OCI-LY7 (cell line): ENCODE results near the gene TPP1. TPM values are rescaled to one million over a fixed set of nuclear protein-coding genes. Genes with fewer than 3 reads are reported as not detected.

ENCODE experiments used
- BruUV-seq: library from RNA; stranded (reverse); fragments of 400-500 nt; replicated peaks from 2 replicates; lab custom pipeline; 2021; lab: Mats Ljungman, UMichigan
- CTCF ChIA-PET: fragments of 300-600 bp; sonication (Branson Sonifier 250); formaldehyde crosslinking; loops from one replicate; lab custom pipeline; 2022; ENCODE audit warnings: antibody characterized with exemption; ENCODE audit not compliant: unreplicated experiment; lab: Charles Lee
- POLR2A ChIA-PET: fragments of 300-600 bp; sonication (Branson Sonifier 250); formaldehyde crosslinking; loops from one replicate; lab custom pipeline; 2022; ENCODE audit warnings: antibody characterized with exemption; lab: Charles Lee
- DNase-seq: peaks from one replicate; pipeline ENCODE4 v3.0.0-alpha.2; 2015; ENCODE audit warnings: low spot score
- H2AFZ ChIP-seq: fragments of 200-600 bp; sonication (generic), shearing (Covaris generic); 2 replicates; pipeline ENCODE4 v1.6.1; 2014; ENCODE audit warnings: mild to moderate bottlenecking, antibody characterized with exemption, low read length, moderate library complexity
- H3K27ac ChIP-seq: fragments of 200-600 bp; sonication (generic); 2 replicates; pipeline ENCODE4 v1.5.1; 2014; ENCODE audit warnings: mixed run types, low read depth, mild to moderate bottlenecking, moderate library complexity, low read length, inconsistent platforms; ENCODE audit not compliant: poor library complexity, severe bottlenecking
- H3K36me3 ChIP-seq: fragments of 200-600 bp; sonication (generic); 2 replicates; pipeline ENCODE4 v1.6.1; 2014; ENCODE audit warnings: mild to moderate bottlenecking, antibody characterized with exemption, low read length, moderate library complexity, mixed read lengths; ENCODE audit not compliant: insufficient read depth
- H3K4me1 ChIP-seq: fragments of 200-600 bp; sonication (generic); 2 replicates; pipeline ENCODE4 v1.5.1; 2014; ENCODE audit warnings: mild to moderate bottlenecking, low read length; ENCODE audit not compliant: insufficient read depth, poor library complexity, severe bottlenecking
- H3K4me2 ChIP-seq: fragments of 200-600 bp; sonication (generic); 2 replicates; pipeline ENCODE4 v1.6.1; 2014; ENCODE audit warnings: mild to moderate bottlenecking, low read length
- H3K4me3 ChIP-seq: fragments of 200-600 bp; sonication (generic); 2 replicates; pipeline ENCODE4 v1.5.1; 2014; ENCODE audit warnings: mild to moderate bottlenecking, low read depth, low read length; ENCODE audit not compliant: poor library complexity, severe bottlenecking
- H3K79me2 ChIP-seq: fragments of 200-600 bp; sonication (generic); 2 replicates; pipeline ENCODE4 v1.6.1; 2016; ENCODE audit warnings: low read depth, mild to moderate bottlenecking, low read length, moderate library complexity, mixed read lengths; ENCODE audit not compliant: insufficient read depth
- H3K9me2 ChIP-seq: fragments of 200-600 bp; sonication (generic); 2 replicates; pipeline ENCODE4 v1.6.1; 2016; ENCODE audit warnings: mild to moderate bottlenecking, low read length, mixed read lengths; ENCODE audit not compliant: insufficient read depth
- H3K9me3 ChIP-seq: fragments of 200-600 bp; sonication (generic); 2 replicates; pipeline ENCODE4 v1.6.1; 2014; ENCODE audit warnings: mild to moderate bottlenecking, mixed run types, low read length, mixed read lengths
- H4K20me1 ChIP-seq: fragments of 200-600 bp; sonication (generic); 2 replicates; pipeline ENCODE4 v1.6.1; 2014; ENCODE audit warnings: mild to moderate bottlenecking, antibody characterized with exemption, low read length, moderate library complexity, mixed read lengths; ENCODE audit not compliant: insufficient read depth
- EZH2phosphoT487 ChIP-seq: fragments of 200-600 bp; sonication (generic); IDR thresholded peaks from 2 replicates; pipeline ENCODE4 v1.6.1; 2018; ENCODE audit warnings: low read depth, borderline replicate concordance, mild to moderate bottlenecking, mixed run types, antibody characterized with exemption, low read length, moderate library complexity, mixed read lengths
- intact Hi-C: fragments of 100-400 bp; cut with micrococcal nuclease; formaldehyde crosslinking; loops from one replicate; pipeline ENCODE4 v1.10.0; 2022; ENCODE audit not compliant: unreplicated experiment
- total RNA-seq, 2 experiments: library from RNA; depleted of rRNA in 1 of 2; stranded (reverse); fragments of >200 nt in 1 of 2; shearing (Covaris generic) in 1 of 2; gene quantifications; 2 replicates each; pipeline ENCODE4 v1.2.3, GENCODE V29; 2014 to 2022
- TF ChIP-seq, protein P1 (sequence below): fragments of 200-600 bp; sonication (generic); conservative IDR thresholded peaks from 2 replicates; pipeline ENCODE4 v1.5.1; 2014; ENCODE audit warnings: mild to moderate bottlenecking, antibody characterized with exemption, low read length, moderate library complexity, mixed read lengths

The TPP1 gene
- total RNA-seq, 2 experiments from 2014 or later: 16.6 to 41.1 TPM

GRCh38 chr11:6654281-6655019, 35.2 kb upstream of the TPP1 start:
- no peaks in the 10 kb centered on the region for H3K4me1 ChIP-seq
- ChIA-PET POLR2A (interaction anchor here (0.6 kb wide), 1 partner anchor 48 kb away, joined by 3 read pairs; no protein-coding TSS in a partner anchor), CTCF (no interaction called here)
- no peak overlapping the region for H2AFZ ChIP-seq
- no peaks in the 10 kb centered on the region for H4K20me1 ChIP-seq
- no peaks in the 10 kb centered on the region for H3K9me2 ChIP-seq
- H3K79me2 ChIP-seq: no peaks in the 10 kb centered on the region
- no peaks in the 10 kb centered on the region for H3K9me3 ChIP-seq
- H3K4me3 ChIP-seq: no peak overlapping the region
- DNase-seq: no peak
- TF ChIP-seq, protein P1, sequence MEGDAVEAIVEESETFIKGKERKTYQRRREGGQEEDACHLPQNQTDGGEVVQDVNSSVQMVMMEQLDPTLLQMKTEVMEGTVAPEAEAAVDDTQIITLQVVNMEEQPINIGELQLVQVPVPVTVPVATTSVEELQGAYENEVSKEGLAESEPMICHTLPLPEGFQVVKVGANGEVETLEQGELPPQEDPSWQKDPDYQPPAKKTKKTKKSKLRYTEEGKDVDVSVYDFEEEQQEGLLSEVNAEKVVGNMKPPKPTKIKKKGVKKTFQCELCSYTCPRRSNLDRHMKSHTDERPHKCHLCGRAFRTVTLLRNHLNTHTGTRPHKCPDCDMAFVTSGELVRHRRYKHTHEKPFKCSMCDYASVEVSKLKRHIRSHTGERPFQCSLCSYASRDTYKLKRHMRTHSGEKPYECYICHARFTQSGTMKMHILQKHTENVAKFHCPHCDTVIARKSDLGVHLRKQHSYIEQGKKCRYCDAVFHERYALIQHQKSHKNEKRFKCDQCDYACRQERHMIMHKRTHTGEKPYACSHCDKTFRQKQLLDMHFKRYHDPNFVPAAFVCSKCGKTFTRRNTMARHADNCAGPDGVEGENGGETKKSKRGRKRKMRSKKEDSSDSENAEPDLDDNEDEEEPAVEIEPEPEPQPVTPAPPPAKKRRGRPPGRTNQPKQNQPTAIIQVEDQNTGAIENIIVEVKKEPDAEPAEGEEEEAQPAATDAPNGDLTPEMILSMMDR: no peak
- TF ChIP-seq EZH2phosphoT487: no peak
- no TSS peak for BruUV-seq
- no peaks in the 10 kb centered on the region for H3K36me3 ChIP-seq
- H3K4me2 ChIP-seq: no peak overlapping the region
- no peak overlapping the region for H3K27ac ChIP-seq
- intact Hi-C loops: no loop called here

- POLR2A ChIA-PET: interaction anchor here (0.6 to 0.8 kb wide), 2 partner anchors 9 to 47 kb away, joined by 3 read pairs; no protein-coding TSS in a partner anchor
- H4K20me1 ChIP-seq: no peaks in the 10 kb centered on the region
Measured at GRCh38 chr11:6653656-6654055, 34.4 kb upstream of the TPP1 start.

More at GRCh38 chr11:6653656-6654055, 34.4 kb upstream of the TPP1 start:
- BruUV-seq: no TSS peak
- no peak overlapping the region for H3K27ac ChIP-seq
- no peak overlapping the region for H3K4me2 ChIP-seq
- CTCF ChIA-PET: no interaction called here
- H3K9me3 ChIP-seq: no peaks in the 10 kb centered on the region
- no peak overlapping the region for H3K4me3 ChIP-seq
- no peaks in the 10 kb centered on the region for H3K4me1 ChIP-seq
- no peak for DNase-seq
- no peaks in the 10 kb centered on the region for H3K9me2 ChIP-seq
- intact Hi-C loops: no loop called here
- H2AFZ ChIP-seq: no peak overlapping the region
- TF ChIP-seq, protein P1: no peak
- TF ChIP-seq EZH2phosphoT487: no peak
- no peaks in the 10 kb centered on the region for H3K79me2 ChIP-seq
- no peaks in the 10 kb centered on the region for H3K36me3 ChIP-seq
